Activated T-helper 9 cell treated with anti-CD3 and anti-CD28 coated beads, Interleukin-2, amount 50 U/mL, for 16 hours (primary cell): ENCODE data around the gene VPS52.
"Not testable (repeated sequence)": the region's sequence is repeated elsewhere in the genome, so short reads cannot be mapped to it uniquely, and the experiment has no call there.

Source experiments
- DNase-seq: peaks from one replicate; pipeline ENCODE4 v3.0.0-alpha.2; 2020; ENCODE audit warnings: low read depth

VPS52 gene

GRCh38 chr6:33301877-33302276 lies 30.2 kb upstream of the VPS52 start:
- no peak for DNase-seq

- DNase-seq, result peak; percentile 91
Measured at GRCh38 chr6:33299237-33299944, 27.7 kb upstream of the VPS52 start.

GRCh38 chr6:33298773-33299236 lies 27.1 kb upstream of the VPS52 start, which contains the start of gene RGL2:
Gene RGL2, minus strand, starts transcription at chr6:33298942. Its CDS starts 332 bp downstream, at chr6:33298610.
- peak; percentile 40 for DNase-seq

GRCh38 chr6:33297956-33298772 lies 26.5 kb upstream of the VPS52 start:
- DNase-seq, result no peak

- no peak for DNase-seq
Measured at GRCh38 chr6:33297406-33297955, 25.8 kb upstream of the VPS52 start.

GRCh38 chr6:33296797-33297405 lies 25.2 kb upstream of the VPS52 start:
- no peak for DNase-seq

GRCh38 chr6:33295621-33296369 lies 24.1 kb upstream of the VPS52 start:
- no peak for DNase-seq

- DNase-seq, result no peak
Measured at GRCh38 chr6:33294086-33294823, 22.6 kb upstream of the VPS52 start.

GRCh38 chr6:33292996-33293682 lies 21.5 kb upstream of the VPS52 start:
- DNase-seq, result no peak

GRCh38 chr6:33290459-33290858 lies 18.8 kb upstream of the VPS52 start:
- DNase-seq, result no peak

GRCh38 chr6:33289784-33290315 lies 18.2 kb upstream of the VPS52 start:
- no peak for DNase-seq

GRCh38 chr6:33288921-33289783 lies 17.5 kb upstream of the VPS52 start, which contains the start of the genes PFDN6 and WDR46:
Gene PFDN6, plus strand, starts transcription at chr6:33289601. Its CDS starts 256 bp downstream, at chr6:33289857.
Gene WDR46, minus strand, starts transcription at chr6:33289239. Its CDS starts 69 bp downstream, at chr6:33289170.
- peak; percentile 68 for DNase-seq

GRCh38 chr6:33288141-33288920 lies 16.7 kb upstream of the VPS52 start:
- DNase-seq, result no peak

- no peak for DNase-seq
Measured at GRCh38 chr6:33286946-33287914, 15.6 kb upstream of the VPS52 start.

GRCh38 chr6:33285214-33285613 lies 13.5 kb upstream of the VPS52 start:
- DNase-seq, result not testable (repeated sequence)

GRCh38 chr6:33280539-33280938 lies 8.9 kb upstream of the VPS52 start:
- no peak for DNase-seq

- no peak for DNase-seq
Measured at GRCh38 chr6:33279971-33280511, 8.4 kb upstream of the VPS52 start.
